DOHH2 (cell line): ENCODE measurements around the gene CHST1.

Experiments used
- CTCF ChIP-seq: fragments of 200-600 bp; sonication (generic); IDR thresholded peaks from one replicate; pipeline ENCODE4 v1.5.1; 2014; ENCODE audit warnings: antibody characterized with exemption, mild to moderate bottlenecking, low read depth, low read length; ENCODE audit not compliant: poor library complexity, severe bottlenecking
- EZH2phosphoT487 ChIP-seq: fragments of 200-600 bp; sonication (generic); IDR thresholded peaks from 2 replicates; pipeline ENCODE4 v1.6.1; 2017; ENCODE audit warnings: borderline replicate concordance, mild to moderate bottlenecking, antibody characterized with exemption, low read length, moderate library complexity, mixed read lengths

DNA sequence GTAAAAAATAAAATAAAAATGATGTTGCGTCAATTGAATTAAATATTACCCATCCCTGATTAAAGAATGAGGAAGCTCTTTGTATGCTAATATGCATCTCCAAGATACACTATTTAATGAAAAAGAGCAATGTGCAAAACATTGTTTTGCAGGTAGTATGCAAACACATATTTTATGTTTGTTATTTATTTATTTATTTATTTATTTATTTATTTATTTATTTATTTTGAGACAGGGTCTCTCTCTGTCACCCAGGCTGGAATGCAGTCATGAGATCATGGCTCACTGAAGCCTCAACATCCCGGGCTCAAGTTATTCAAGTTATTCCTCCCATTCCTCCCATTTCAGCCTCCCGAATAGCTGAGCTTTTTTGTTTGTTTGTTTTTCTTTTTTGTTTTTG, 7.2 kb upstream of the CHST1 start:
- TF ChIP-seq CTCF (no peak), EZH2phosphoT487 (no peak)
